ENCODE data around the gene SV2B.

The SV2B gene

GRCh38 chr15:91279486-91279885, 179.4 kb downstream of the SV2B start:
- Histone ChIP-seq H3K27me3 (ENCODE audit: insufficient read depth, low read depth, severe bottlenecking) (no peaks in the 10 kb centered on the region), H3K9me3 (ENCODE audit: severe bottlenecking) (peaks cover 2% of the 10 kb centered on the region), H3K27ac (no peak overlapping the region), H3K36me3 (no peaks in the 10 kb centered on the region), H3K4me3 (ENCODE audit: low read depth, low read length) (no peak overlapping the region)
- no peak for DNase-seq
- TF ChIP-seq CTCF (IDR thresholded peaks at IDR 0.05; ENCODE audit: low read depth, low read length), result no peak

- H3K27me3 ChIP-seq (ENCODE audit: insufficient read depth, low read depth, severe bottlenecking), result no peaks in the 10 kb centered on the region
- no peak for DNase-seq
- H3K9me3 ChIP-seq (ENCODE audit: severe bottlenecking), result no peaks in the 10 kb centered on the region
- H3K27ac ChIP-seq, result no peak overlapping the region
- no peaks in the 10 kb centered on the region; the same call in 1 of the 2 replicates for H3K36me3 ChIP-seq
- TF ChIP-seq CTCF (IDR thresholded peaks at IDR 0.05; ENCODE audit: low read depth, low read length), result no peak
- no peak overlapping the region for H3K4me3 ChIP-seq (ENCODE audit: low read depth, low read length)
Observed at GRCh38 chr15:91281947-91282346, 181.9 kb downstream of the SV2B start.

GRCh38 chr15:91282486-91282885, 182.4 kb downstream of the SV2B start:
- Histone ChIP-seq H3K4me3 (ENCODE audit: low read depth, low read length) (no peak overlapping the region), H3K9me3 (ENCODE audit: severe bottlenecking) (no peaks in the 10 kb centered on the region), H3K36me3 (no peaks in the 10 kb centered on the region; the same call in 1 of the 2 replicates), H3K27ac (no peak overlapping the region), H3K27me3 (ENCODE audit: insufficient read depth, low read depth, severe bottlenecking) (no peaks in the 10 kb centered on the region)
- TF ChIP-seq CTCF (IDR thresholded peaks at IDR 0.05; ENCODE audit: low read depth, low read length), result no peak
- DNase-seq, result no peak

- no peak for TF ChIP-seq CTCF (IDR thresholded peaks at IDR 0.05; ENCODE audit: low read depth, low read length)
- no peaks in the 10 kb centered on the region for H3K27me3 ChIP-seq (ENCODE audit: insufficient read depth, low read depth, severe bottlenecking)
- H3K9me3 ChIP-seq (ENCODE audit: severe bottlenecking), result no peaks in the 10 kb centered on the region
- H3K27ac ChIP-seq, result no peak overlapping the region
- no peaks in the 10 kb centered on the region; the same call in 1 of the 2 replicates for H3K36me3 ChIP-seq
- DNase-seq, result no peak
- H3K4me3 ChIP-seq (ENCODE audit: low read depth, low read length), result no peak overlapping the region
Observed at GRCh38 chr15:91283155-91283554, 183.1 kb downstream of the SV2B start.

GRCh38 chr15:91284758-91285466, 184.9 kb downstream of the SV2B start:
- no peak overlapping the region for H3K27ac ChIP-seq
- TF ChIP-seq CTCF (IDR thresholded peaks at IDR 0.05; ENCODE audit: low read depth, low read length), result no peak
- H3K4me3 ChIP-seq (ENCODE audit: low read depth, low read length), result no peak overlapping the region
- no peaks in the 10 kb centered on the region for H3K27me3 ChIP-seq (ENCODE audit: insufficient read depth, low read depth, severe bottlenecking)
- no peaks in the 10 kb centered on the region for H3K9me3 ChIP-seq (ENCODE audit: severe bottlenecking)
- H3K36me3 ChIP-seq, result no peaks in the 10 kb centered on the region; the same call in 1 of the 2 replicates
- DNase-seq, result no peak

GRCh38 chr15:91289324-91289723, 189.3 kb downstream of the SV2B start:
- peak; percentile 54 for TF ChIP-seq CTCF (IDR thresholded peaks at IDR 0.05; ENCODE audit: low read depth, low read length)
- Histone ChIP-seq H3K36me3 (no peaks in the 10 kb centered on the region; the same call in none of the 2 replicates), H3K9me3 (ENCODE audit: severe bottlenecking) (no peaks in the 10 kb centered on the region), H3K27me3 (ENCODE audit: insufficient read depth, low read depth, severe bottlenecking) (no peaks in the 10 kb centered on the region), H3K27ac (no peak overlapping the region), H3K4me3 (ENCODE audit: low read depth, low read length) (no peak overlapping the region)
- peak; percentile 13 for DNase-seq

All from WERI-Rb-1 (cell line).